SHP77 treated with DMSO at 0.1 percent for 48 hours (cell line): ENCODE measurements around the gene C16orf96.

Source experiments
- DNase-seq: peaks from one replicate; lab custom pipeline; 2025; lab: John Stamatoyannopoulos, UW

C16orf96 gene

DNA sequence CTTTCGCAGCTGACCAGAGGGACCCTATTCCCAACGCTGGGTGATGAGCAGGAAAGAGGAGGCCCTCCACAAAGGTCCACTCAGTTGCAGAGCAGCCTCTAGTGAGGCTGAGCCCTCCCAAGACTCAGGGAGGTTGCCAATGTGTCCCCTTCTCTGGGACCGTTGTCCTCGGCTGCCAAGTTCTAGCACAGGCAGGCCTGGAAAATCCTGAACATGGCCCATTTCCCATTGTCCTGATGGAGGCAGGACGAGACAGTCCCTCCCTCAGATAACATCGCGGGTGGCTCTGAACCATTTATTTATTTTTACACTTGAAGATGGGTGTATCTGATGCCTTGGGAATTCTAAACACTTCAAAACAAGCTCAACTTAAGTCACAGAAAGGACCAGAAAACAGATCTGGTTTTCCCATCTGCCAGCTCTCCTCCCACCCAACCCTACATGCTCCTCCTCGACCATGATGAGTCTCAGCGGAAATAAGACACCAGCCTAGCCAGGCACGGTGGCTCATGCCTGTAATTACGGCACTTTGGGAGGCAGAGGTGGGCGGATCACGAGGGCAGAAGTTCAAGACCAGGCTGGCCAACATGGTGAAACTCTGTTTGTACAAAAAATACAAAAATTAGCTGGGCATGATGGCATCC lies 30.4 kb upstream of the C16orf96 start:
- no peak for DNase-seq

DNA sequence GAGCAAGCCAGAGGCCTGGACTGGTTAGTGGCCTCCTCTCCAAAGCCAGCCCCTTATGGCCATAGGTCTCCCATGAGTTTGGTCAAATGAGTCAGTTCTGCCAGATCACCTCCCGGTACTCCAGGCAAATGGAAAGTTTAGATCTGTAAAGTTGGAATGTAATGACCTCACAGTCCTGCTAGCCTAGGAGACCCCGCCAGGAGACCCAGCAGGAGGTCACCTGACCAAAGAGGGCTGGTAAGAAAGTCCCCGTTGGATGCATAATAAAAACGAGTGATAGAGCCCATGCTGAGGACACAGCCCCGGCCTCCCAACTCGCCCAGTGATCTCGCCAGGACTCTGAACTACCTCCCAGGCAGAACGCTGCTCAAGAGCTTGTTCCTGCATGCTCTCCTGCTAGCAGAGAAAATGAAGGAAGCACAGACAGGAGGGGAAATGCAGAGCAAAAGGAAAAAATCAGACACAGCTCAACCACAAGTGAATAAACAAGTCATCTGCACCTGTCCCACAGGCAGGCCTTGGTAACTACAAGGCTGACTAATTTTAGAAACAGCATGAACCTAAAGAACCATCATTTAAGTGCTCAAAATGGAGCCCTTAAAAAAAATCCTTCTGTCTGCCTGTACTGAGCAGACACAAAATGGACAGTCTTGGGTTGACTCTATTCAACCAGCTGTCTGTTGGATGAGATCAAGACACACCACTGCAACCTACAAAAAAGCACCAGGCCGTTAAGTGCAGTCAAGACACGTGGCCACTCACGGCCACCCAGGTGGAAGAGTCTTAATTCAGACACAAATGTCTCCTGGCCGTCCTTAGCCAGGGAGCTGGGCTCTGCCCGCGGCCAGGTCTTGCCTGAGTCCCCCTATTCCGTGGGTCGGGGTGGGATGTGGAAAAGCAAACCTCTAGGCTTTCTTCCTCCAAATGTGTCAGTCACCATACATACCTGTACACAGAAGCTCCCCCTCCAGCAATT lies 26.8 kb upstream of the C16orf96 start:
- no peak for DNase-seq

- no peak for DNase-seq
These were observed 24.3 kb upstream of the C16orf96 start for GRCh38 chr16:4531811-4532210.

- no peak for DNase-seq
These were observed 23.9 kb upstream of the C16orf96 start for GRCh38 chr16:4532238-4532637.

GRCh38 chr16:4533490-4533889 lies 22.6 kb upstream of the C16orf96 start:
- no peak for DNase-seq

DNA sequence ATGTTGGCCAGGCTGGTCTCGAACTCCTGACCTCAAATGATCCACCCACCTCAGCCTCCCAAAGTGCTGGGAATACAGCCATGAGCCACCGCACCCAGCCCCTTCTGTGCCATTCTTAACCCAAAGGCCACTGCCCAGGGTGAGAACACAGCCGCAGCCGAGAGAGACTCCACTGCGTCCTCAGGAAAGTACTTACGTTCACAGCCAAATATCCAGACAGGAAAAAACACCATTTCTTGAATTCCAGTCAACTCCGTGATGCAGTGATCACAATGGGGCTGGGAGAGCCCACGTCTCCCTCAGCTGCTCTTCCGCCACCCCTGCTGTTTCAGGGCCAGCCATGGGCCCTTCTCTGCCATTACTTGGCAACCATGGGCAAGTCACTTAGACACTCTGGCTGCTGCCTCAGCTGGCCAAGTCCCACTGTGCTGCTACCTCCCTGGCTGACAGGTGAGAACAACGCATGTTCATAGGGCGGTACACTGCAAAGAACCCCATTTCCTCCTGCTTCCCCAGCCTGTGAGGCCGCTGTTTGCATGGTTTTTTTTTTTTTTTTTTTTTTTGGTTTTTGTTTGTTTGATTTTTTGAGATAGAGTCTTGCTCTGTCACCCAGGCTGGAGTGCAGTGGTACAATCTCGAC lies 21.9 kb upstream of the C16orf96 start:
- DNase-seq = no peak

DNA sequence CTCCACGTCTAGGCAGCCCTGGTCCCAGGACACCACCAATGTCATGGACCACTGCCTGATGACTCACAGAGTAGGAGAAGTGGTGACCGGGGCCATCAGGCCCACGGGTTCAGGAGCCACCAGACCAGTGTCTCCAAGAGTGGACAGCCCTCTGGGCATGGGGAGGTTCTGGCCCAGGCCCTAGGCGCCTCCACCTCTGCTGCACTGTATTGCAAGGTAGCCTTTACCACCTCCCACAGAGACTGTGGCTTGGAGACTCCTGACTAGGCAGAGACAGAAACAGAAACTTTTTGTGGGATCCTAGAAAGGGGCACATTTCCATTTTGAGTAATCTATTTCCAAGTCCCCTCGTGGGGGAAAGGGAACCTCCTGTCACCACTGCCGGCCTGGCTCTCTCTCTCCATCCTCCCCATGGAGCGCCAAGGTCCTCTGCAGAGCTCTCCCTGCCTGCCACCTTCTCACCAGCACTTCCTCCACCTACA lies 20.5 kb upstream of the C16orf96 start:
- DNase-seq = no peak

- no peak for DNase-seq
These were observed 19.6 kb upstream of the C16orf96 start for GRCh38 chr16:4536391-4537106.

- DNase-seq = no peak
These were observed 18.5 kb upstream of the C16orf96 start for GRCh38 chr16:4537376-4538343.

- DNase-seq = peak; percentile 78
These were observed 17.5 kb upstream of the C16orf96 start, which contains the start of gene CDIP1 for GRCh38 chr16:4538350-4539235. Gene CDIP1 (minus strand): TSS chr16:4538773. CDS start chr16:4514130, 24,643 bp downstream.

GRCh38 chr16:4539716-4540284 lies 16.3 kb upstream of the C16orf96 start:
- no peak for DNase-seq

GRCh38 chr16:4544473-4544872 lies 11.7 kb upstream of the C16orf96 start:
- DNase-seq = peak; percentile 55

DNA sequence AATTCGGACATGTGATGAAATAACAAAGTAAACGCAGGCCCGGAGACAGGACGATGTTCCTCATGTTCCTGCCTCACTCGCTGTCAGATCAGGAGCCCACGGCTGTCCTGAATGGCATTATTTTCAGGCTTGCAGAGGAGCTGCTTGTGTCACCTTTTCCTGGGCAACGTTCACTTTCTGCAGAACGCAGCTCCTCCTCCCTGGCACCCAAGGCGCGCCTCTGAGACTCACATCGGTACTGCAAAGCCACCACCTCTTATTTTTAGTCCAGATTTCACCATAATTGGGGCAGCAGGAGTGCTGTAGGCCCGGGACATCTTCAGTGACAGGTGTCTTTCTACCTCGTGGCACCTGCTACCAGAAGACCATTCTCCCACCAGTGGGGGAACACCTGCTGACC lies 8.0 kb upstream of the C16orf96 start:
- DNase-seq = no peak

- DNase-seq = no peak
These were observed 5.5 kb upstream of the C16orf96 start for GRCh38 chr16:4550591-4550990.

DNA sequence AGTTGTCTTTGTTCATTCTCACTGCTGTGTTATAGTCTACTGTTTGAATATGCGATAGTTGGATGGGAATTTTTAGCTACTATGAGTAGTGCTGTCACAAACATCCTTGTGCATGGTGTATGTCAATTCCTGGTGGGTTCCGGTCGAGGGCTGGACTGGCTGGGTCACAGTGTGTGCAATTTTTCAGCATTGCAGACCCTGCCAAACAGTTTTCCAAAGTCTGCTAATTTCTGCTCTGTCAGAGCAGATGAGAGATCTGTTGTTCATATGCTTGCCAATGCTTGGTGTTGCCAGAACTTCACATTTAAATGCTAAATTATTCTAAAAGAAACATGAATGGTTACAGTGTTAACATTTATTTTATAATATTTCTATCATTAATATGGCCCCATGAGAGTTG lies 3.6 kb upstream of the C16orf96 start:
- DNase-seq = no peak

- DNase-seq = no peak
These were observed 440 bp downstream of the C16orf96 start for GRCh38 chr16:4556580-4556979.

DNA sequence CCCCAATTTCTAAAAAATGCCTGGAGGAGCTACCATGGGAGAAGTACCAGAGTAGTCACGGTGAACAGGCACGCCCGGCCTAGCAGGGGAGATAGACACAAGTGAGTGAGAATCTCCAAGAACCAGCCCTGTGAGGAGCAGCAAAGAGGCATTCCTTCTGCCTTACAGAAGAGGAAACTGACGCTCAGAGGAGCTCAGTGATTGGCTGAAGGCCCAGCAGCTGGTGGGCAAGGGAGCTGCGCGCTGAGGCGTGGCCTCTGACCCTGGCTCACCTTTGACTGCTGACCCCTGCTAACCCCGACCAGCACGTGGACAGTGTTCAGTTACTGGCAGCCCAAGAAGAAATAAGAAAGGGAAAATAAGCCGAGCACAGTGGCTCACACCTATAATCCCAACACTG lies 1.8 kb downstream of the C16orf96 start:
- no peak for DNase-seq

DNA sequence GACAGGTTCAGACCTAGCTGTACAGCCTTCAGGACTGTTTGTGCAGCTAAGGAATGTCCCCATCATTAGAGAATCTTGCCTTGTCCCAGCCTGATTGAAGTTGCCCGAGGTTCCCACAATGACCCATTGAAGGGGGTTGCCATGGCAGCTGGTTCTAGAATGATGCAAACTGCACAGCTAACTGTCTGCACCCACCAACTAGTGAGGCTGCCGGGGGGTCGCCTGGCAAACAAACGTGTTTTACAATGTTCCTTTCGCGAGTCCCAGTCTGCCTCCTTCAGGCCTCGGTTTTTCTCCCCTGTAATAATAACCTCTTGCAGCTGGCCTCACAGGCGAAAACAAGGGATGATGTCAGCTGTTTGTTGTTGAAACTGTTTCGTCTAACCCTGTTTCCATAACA lies 5.5 kb downstream of the C16orf96 start:
- no peak for DNase-seq

- DNase-seq = no peak
These were observed 8.6 kb downstream of the C16orf96 start for GRCh38 chr16:4564661-4565267.
